T47D (cell line): ENCODE results near the gene VAV1.
"Not testable (repeated sequence)": the region's sequence is repeated elsewhere in the genome, so short reads cannot be mapped to it uniquely, and the experiment has no call there.

Source experiments
- DNase-seq, 2 experiments: peaks; one replicate each; pipeline versions ENCODE4 v3.0.0 to v3.0.0-alpha.2; 2011 to 2012; ENCODE audit warnings: low read depth in 1 of 2, low spot score in 1 of 2
- JUND ChIP-seq: IDR thresholded peaks from 2 replicates; pipeline ENCODE4 v1.6.1; 2012; ENCODE audit warnings: low read depth
- in situ Hi-C: cut with HindIII; loops from 2 replicates; pipeline ENCODE4 v1.10.0; 2016; ENCODE audit warnings: low sequenced_read_pairs, low pct_unique_long_range_greater_than_20kb

VAV1 gene

GRCh38 chr19:6825076-6825774, 52.7 kb downstream of the VAV1 start:
- in situ Hi-C loops: no loop called here
- TF ChIP-seq JUND: no peak
- DNase-seq: no peak

GRCh38 chr19:6826281-6826920, 53.9 kb downstream of the VAV1 start:
- in situ Hi-C loops: no loop called here
- no peak for DNase-seq
- TF ChIP-seq JUND: no peak

- peak; percentile 76 to 87 for DNase-seq
- in situ Hi-C loops: no loop called here
- no peak for TF ChIP-seq JUND
Measured at GRCh38 chr19:6828306-6828697, 55.8 kb downstream of the VAV1 start.

DNA sequence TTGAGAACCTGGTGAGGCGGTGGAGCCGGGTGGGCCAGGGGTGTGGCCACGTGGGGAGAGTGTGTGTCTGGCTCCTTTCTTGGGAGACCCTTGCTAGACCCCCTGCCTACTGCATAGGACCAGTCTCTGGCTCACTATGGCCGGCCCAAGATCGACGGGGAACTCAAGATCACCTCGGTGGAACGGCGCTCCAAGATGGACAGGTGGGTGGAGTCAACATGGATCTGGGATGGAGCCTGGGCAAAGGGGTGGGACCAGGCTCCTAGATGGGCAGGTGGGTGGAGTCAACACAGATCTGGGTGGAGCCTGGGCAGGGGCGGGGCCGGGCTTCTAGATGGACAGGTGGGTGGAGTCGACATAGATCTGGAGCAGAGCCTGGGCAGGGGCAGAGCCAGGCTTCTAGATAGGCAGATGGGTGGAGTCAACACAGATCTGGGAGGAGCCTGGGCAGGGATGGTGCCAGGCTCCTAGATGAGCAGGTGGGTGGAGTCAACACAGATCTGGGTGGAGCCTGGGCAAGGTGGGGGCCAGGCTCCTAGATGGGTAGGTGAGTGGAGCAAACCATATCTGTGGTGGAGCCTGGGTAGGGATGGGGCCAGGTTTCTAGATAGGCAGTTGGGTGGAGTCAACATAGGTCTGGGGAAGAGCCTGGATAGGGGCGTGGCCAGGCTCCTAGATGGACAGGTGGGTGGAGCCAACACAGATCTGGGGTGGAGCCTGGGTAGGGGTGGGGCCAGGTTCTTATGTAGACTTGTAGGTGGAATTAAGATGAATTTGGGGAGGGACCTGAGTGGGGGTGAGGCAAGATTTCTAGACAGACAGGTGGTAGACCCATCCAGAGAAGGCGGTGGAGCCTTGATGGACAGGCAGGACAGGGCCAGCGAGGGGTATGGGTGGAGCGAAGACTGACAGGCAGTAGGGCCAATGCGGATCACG, 56.5 kb downstream of the VAV1 start:
- DNase-seq: peak; percentile 74 to 97
- TF ChIP-seq JUND: no peak
- in situ Hi-C loops: no loop called here

DNA sequence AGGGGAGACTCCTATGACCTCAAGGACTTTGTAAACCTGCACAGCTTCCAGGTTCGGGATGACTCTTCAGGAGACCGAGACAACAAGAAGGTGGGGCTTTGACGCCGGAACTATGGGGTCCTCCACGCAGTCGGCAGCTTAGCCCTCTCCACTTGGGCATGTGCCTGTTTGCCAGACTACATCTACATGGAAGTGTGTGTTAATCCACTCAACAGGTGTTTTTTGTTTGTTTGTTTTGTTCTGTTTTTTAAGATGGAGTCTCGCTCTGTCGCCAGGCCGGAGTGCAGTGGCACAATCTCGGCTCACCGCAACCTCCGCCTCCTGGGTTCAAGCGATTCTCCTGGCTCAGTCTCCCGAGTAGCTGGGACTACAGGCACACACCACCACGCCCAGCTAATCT, 57.3 kb downstream of the VAV1 start:
- DNase-seq, in situ Hi-C loops: not testable (repeated sequence)

DNA sequence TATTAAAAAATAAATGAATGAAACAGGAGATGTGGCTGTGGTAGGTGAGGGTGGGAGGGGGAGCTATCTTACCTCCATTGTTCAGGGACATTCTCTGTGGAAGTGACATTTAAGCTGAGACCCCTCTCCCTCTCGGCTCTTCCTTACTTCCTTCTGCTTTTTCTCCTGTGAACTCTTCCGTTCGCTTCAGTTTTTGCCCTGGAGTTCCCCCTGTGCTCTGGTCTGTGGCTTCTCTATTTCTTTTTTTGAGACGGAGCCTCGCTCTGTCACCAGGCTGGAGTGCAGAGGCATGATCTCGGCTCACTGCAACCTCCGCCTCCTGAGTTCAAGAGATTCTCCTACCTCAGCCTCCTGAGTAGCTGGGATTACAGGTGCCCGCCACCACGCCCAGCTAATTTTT, 58.6 kb downstream of the VAV1 start:
- DNase-seq, in situ Hi-C loops: not testable (repeated sequence)

GRCh38 chr19:6832412-6832811, 59.9 kb downstream of the VAV1 start:
- DNase-seq: no peak
- in situ Hi-C loops: no loop called here
- TF ChIP-seq JUND: no peak

DNA sequence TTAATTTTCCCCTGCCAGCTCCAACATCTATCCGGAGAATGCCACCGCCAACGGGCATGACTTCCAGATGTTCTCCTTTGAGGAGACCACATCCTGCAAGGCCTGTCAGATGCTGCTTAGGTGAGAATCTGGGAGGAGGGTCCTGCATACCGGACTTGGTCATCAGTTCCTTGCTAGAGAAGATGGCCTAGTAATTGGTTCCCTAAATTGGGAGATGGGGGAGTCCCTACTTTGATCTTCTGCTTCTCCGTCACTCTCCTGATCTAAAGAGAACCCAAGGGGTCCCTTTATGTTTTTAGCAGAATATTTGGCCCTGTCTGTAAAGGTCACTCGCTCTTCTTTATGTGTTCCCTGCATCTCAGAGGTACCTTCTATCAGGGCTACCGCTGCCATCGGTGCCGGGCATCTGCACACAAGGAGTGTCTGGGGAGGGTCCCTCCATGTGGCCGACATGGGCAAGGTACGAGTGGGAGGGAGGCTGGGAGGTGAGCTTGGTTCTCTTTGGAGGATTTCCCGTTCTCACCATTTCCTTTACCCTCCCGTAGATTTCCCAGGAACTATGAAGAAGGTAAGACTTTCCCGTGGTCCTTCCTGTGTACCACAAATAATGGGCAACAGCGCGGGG, 60.8 kb downstream of the VAV1 start:
- TF ChIP-seq JUND: no peak
- in situ Hi-C loops: no loop called here
- no peak for DNase-seq

GRCh38 chr19:6834433-6834832, 61.9 kb downstream of the VAV1 start:
- in situ Hi-C loops: no loop called here
- no peak for TF ChIP-seq JUND
- no peak for DNase-seq

GRCh38 chr19:6835501-6835900, 63.0 kb downstream of the VAV1 start:
- in situ Hi-C loops: no loop called here
- DNase-seq: no peak
- no peak for TF ChIP-seq JUND

DNA sequence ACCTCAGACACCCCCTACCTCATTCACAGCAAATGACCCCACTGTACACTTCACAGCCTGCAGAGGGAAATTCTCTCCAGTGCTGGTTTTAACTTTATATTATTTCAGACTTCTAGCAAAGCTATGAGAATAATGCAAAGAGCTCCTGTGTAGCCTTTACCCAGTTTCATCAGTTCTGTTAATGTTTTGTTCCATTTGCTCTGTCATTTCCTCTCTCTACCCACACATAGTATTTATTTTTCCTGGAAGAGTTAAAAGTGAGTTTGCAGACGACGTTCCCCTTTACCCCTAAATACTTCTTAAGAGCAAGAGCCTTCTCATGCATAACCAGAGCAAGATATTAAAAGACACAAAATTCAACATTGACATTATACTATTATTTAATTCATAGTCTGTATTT, 65.0 kb downstream of the VAV1 start:
- TF ChIP-seq JUND: no peak
- DNase-seq: no peak
- in situ Hi-C loops: no loop called here

GRCh38 chr19:6838062-6838655, 65.7 kb downstream of the VAV1 start:
- in situ Hi-C loops: no loop called here
- TF ChIP-seq JUND: no peak
- no peak for DNase-seq
